ENCODE data around the gene SLAMF9. TPM values are rescaled to one million over a fixed set of nuclear protein-coding genes. Genes with fewer than 3 reads are reported as not detected.

The SLAMF9 gene
- total RNA-seq, 1 experiment from 2014 or later = 0.36 TPM

GRCh38 chr1:159980786-159981185, 26.7 kb upstream of the SLAMF9 start:
- Histone ChIP-seq H3K9me3 (no peaks in the 10 kb centered on the region), H3K4me1 (no peaks in the 10 kb centered on the region), H3K4me3 (ENCODE audit: low read depth, low read length) (no peak overlapping the region), H3K27me3 (replicated peaks; ENCODE audit: control insufficient read depth, insufficient read depth, low read length) (no peaks in the 10 kb centered on the region), H3K36me3 (ENCODE audit: control insufficient read depth, insufficient read depth, low read length) (no peaks in the 10 kb centered on the region)
- Mint-ChIP-seq H3K4me3 (ENCODE audit: unreplicated experiment) (no peak overlapping the region), H3K4me1 (ENCODE audit: low read depth, unreplicated experiment) (peaks cover 10% of the 10 kb centered on the region), H3K9me3 (ENCODE audit: unreplicated experiment) (no peaks in the 10 kb centered on the region), H3K27me3 (ENCODE audit: insufficient read depth, unreplicated experiment) (no peaks in the 10 kb centered on the region), H3K36me3 (ENCODE audit: insufficient read depth, unreplicated experiment) (no peaks in the 10 kb centered on the region), H3K27ac (ENCODE audit: unreplicated experiment) (no peak overlapping the region)
- intact Hi-C loops (cut with micrococcal nuclease; ENCODE audit: unreplicated experiment) = no loop called here
- DNase-seq = no peak
- CTCF ChIA-PET = no interaction called here
- no TSS peak for BruUV-seq (replicated peaks)
- POLR2A ChIA-PET = no interaction called here
- no peak for TF ChIP-seq CTCF (IDR thresholded peaks at IDR 0.05; ENCODE audit: insufficient read depth in 1 of 2, low read depth in 1 of 2, low read length in 1 of 2, severe bottlenecking in 1 of 2, unreplicated experiment in 1 of 2)

GRCh38 chr1:159980076-159980475, 26.0 kb upstream of the SLAMF9 start:
- no peak overlapping the region for H3K4me3 Mint-ChIP-seq (ENCODE audit: unreplicated experiment)
- no peaks in the 10 kb centered on the region for H3K36me3 Mint-ChIP-seq (ENCODE audit: insufficient read depth, unreplicated experiment)
- intact Hi-C loops (cut with micrococcal nuclease; ENCODE audit: unreplicated experiment) = no loop called here
- ChIA-PET POLR2A (no interaction called here), CTCF (no interaction called here)
- Histone ChIP-seq H3K9me3 (no peaks in the 10 kb centered on the region), H3K36me3 (ENCODE audit: control insufficient read depth, insufficient read depth, low read length) (no peaks in the 10 kb centered on the region), H3K27me3 (replicated peaks; ENCODE audit: control insufficient read depth, insufficient read depth, low read length) (no peaks in the 10 kb centered on the region), H3K4me1 (no peaks in the 10 kb centered on the region), H3K4me3 (ENCODE audit: low read depth, low read length) (no peak overlapping the region)
- H3K27me3 Mint-ChIP-seq (ENCODE audit: insufficient read depth, unreplicated experiment) = no peaks in the 10 kb centered on the region
- H3K4me1 Mint-ChIP-seq (ENCODE audit: low read depth, unreplicated experiment) = peaks cover 10% of the 10 kb centered on the region
- no peak for TF ChIP-seq CTCF (IDR thresholded peaks at IDR 0.05; ENCODE audit: insufficient read depth in 1 of 2, low read depth in 1 of 2, low read length in 1 of 2, severe bottlenecking in 1 of 2, unreplicated experiment in 1 of 2)
- no peak for DNase-seq
- no TSS peak for BruUV-seq (replicated peaks)
- no peak overlapping the region for H3K27ac Mint-ChIP-seq (ENCODE audit: unreplicated experiment)
- H3K9me3 Mint-ChIP-seq (ENCODE audit: unreplicated experiment) = no peaks in the 10 kb centered on the region

DNA sequence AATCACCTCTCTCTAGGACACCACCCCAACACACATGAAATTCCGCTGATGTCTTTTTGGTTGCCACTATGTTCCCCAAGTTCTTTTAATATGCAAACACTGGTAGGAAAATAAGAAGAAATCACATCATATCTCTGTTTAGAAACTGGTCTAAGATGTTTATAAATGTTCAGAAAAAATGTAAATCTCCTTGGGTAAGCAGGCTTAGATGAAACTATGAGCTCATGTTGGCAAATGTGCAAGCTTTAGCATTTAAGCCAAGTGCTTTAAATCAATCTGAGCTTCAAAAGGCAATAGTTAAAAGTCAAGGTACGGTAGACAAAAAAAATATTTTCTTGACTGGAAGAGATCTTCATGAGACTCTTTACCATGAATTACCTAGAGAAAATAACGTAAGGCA, 25.2 kb upstream of the SLAMF9 start:
- no TSS peak for BruUV-seq (replicated peaks)

More for the DNA sequence above, 25.2 kb upstream of the SLAMF9 start:
- Histone ChIP-seq H3K4me1 (no peaks in the 10 kb centered on the region), H3K9me3 (no peaks in the 10 kb centered on the region), H3K36me3 (ENCODE audit: control insufficient read depth, insufficient read depth, low read length) (no peaks in the 10 kb centered on the region), H3K27me3 (replicated peaks; ENCODE audit: control insufficient read depth, insufficient read depth, low read length) (no peaks in the 10 kb centered on the region), H3K4me3 (ENCODE audit: low read depth, low read length) (no peak overlapping the region)
- Mint-ChIP-seq H3K9me3 (ENCODE audit: unreplicated experiment) (no peaks in the 10 kb centered on the region), H3K27me3 (ENCODE audit: insufficient read depth, unreplicated experiment) (no peaks in the 10 kb centered on the region), H3K27ac (ENCODE audit: unreplicated experiment) (no peak overlapping the region), H3K4me3 (ENCODE audit: unreplicated experiment) (no peak overlapping the region), H3K4me1 (ENCODE audit: low read depth, unreplicated experiment) (peaks cover 10% of the 10 kb centered on the region), H3K36me3 (ENCODE audit: insufficient read depth, unreplicated experiment) (no peaks in the 10 kb centered on the region)
- DNase-seq = no peak
- intact Hi-C loops (cut with micrococcal nuclease; ENCODE audit: unreplicated experiment) = no loop called here
- ChIA-PET CTCF (interaction anchor here (0.7 kb wide), 1 partner anchor 273 kb away, joined by 5 read pairs; no protein-coding TSS in a partner anchor), POLR2A (no interaction called here)
- no peak for TF ChIP-seq CTCF (IDR thresholded peaks at IDR 0.05; ENCODE audit: insufficient read depth in 1 of 2, low read depth in 1 of 2, low read length in 1 of 2, severe bottlenecking in 1 of 2, unreplicated experiment in 1 of 2)

Measured in Caco-2 (cell line).